ENCODE results near the gene CD70.
"Not testable (repeated sequence)": the region's sequence is repeated elsewhere in the genome, so short reads cannot be mapped to it uniquely, and the experiment has no call there.

DNA sequence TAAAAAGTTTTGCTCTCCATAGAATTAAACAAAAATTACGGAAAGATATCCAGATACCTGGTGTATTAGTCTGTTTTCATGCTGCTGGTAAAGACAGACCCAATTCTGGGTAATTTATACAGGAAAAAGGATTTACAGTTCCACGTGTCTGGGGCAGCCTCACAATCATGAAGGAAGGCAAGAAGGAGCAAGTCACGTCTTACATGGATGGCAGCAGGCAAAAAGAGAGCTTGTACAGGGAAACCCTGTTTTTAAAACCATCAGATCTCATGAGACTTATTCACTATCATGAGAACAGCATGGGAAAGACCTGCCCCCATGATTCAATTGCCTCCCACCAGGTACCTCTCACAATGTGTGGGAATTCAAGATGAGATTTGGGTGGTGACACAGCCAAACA, 24.2 kb downstream of the CD70 start:
- TF ChIP-seq CTCF (IDR thresholded peaks at IDR 0.05); ZFX (IDR thresholded peaks at IDR 0.05; ENCODE audit: borderline replicate concordance): not testable (repeated sequence)

Measured in 22Rv1 (cell line).